IPS-18a (cell line): ENCODE results near the gene SFTPA1.
"Not testable (repeated sequence)": the region's sequence is repeated elsewhere in the genome, so short reads cannot be mapped to it uniquely, and the experiment has no call there.

Experiments
- H3K27ac ChIP-seq: one replicate; pipeline ENCODE4 v1.5.1; 2013; ENCODE audit warnings: low read length
- H3K27me3 ChIP-seq: one replicate; pipeline ENCODE4 v1.6.1; 2013; ENCODE audit warnings: mild to moderate bottlenecking, low read length; ENCODE audit not compliant: control insufficient read depth, insufficient read depth
- H3K36me3 ChIP-seq: one replicate; pipeline ENCODE4 v1.6.1; 2013; ENCODE audit warnings: low read depth, low read length; ENCODE audit not compliant: control insufficient read depth
- H3K4me1 ChIP-seq: one replicate; pipeline ENCODE4 v1.6.1; 2013; ENCODE audit warnings: low read depth, low read length; ENCODE audit not compliant: control insufficient read depth
- H3K4me3 ChIP-seq: one replicate; pipeline ENCODE4 v1.5.1; 2013; ENCODE audit warnings: low read length
- H3K9ac ChIP-seq: one replicate; pipeline ENCODE4 v1.6.1; 2013; ENCODE audit warnings: mild to moderate bottlenecking, low read length, moderate library complexity
- H3K9me3 ChIP-seq: one replicate; pipeline ENCODE4 v1.6.1; 2013; ENCODE audit warnings: low read depth, low read length; ENCODE audit not compliant: control insufficient read depth

SFTPA1 gene

GRCh38 chr10:79663287-79663686 is 52.5 kb downstream of the SFTPA1 start:
- H3K27ac ChIP-seq, H3K9me3 ChIP-seq, H3K27me3 ChIP-seq, H3K9ac ChIP-seq, H3K4me1 ChIP-seq, H3K36me3 ChIP-seq, H3K4me3 ChIP-seq: not testable (repeated sequence)

GRCh38 chr10:79664686-79665085 is 53.9 kb downstream of the SFTPA1 start:
- not testable (repeated sequence) for H3K4me3 ChIP-seq, H3K9ac ChIP-seq, H3K9me3 ChIP-seq, H3K4me1 ChIP-seq, H3K36me3 ChIP-seq, H3K27me3 ChIP-seq, H3K27ac ChIP-seq
